GM18526 (cell line): ENCODE results near the gene STIM1.

ENCODE experiments used
- POLR2A ChIP-seq: IDR thresholded peaks from 3 replicates; pipeline ENCODE4 v1.6.1; 2011; ENCODE audit not compliant: insufficient read length; ENCODE audit errors: extremely low read depth

The STIM1 gene

GRCh38 chr11:3936517-3936916 lies 81.1 kb downstream of the STIM1 start:
- no peak for TF ChIP-seq POLR2A

GRCh38 chr11:3939211-3939610 lies 83.7 kb downstream of the STIM1 start:
- TF ChIP-seq POLR2A, result no peak

- no peak for TF ChIP-seq POLR2A
These were observed 84.3 kb downstream of the STIM1 start for GRCh38 chr11:3939651-3940190.

GRCh38 chr11:3942160-3942955 lies 86.9 kb downstream of the STIM1 start:
- TF ChIP-seq POLR2A, result no peak

GRCh38 chr11:3942956-3943497 lies 87.6 kb downstream of the STIM1 start:
- TF ChIP-seq POLR2A, result no peak

- no peak for TF ChIP-seq POLR2A
These were observed 88.7 kb downstream of the STIM1 start for GRCh38 chr11:3944198-3944597.

- no peak for TF ChIP-seq POLR2A
These were observed 91.1 kb downstream of the STIM1 start for GRCh38 chr11:3946455-3947017.

- TF ChIP-seq POLR2A, result no peak
These were observed 91.6 kb downstream of the STIM1 start for GRCh38 chr11:3947061-3947460.

- no peak for TF ChIP-seq POLR2A
These were observed 93.7 kb downstream of the STIM1 start for GRCh38 chr11:3949125-3949524.

GRCh38 chr11:3950996-3951660 lies 95.7 kb downstream of the STIM1 start:
- no peak for TF ChIP-seq POLR2A

GRCh38 chr11:3952715-3953114 lies 97.3 kb downstream of the STIM1 start:
- no peak for TF ChIP-seq POLR2A

- TF ChIP-seq POLR2A, result no peak
These were observed 97.9 kb downstream of the STIM1 start for GRCh38 chr11:3953327-3953726.

- TF ChIP-seq POLR2A, result no peak
These were observed 99.2 kb downstream of the STIM1 start for GRCh38 chr11:3954448-3955298.

GRCh38 chr11:3955299-3955665 lies 99.8 kb downstream of the STIM1 start:
- no peak for TF ChIP-seq POLR2A

GRCh38 chr11:3956038-3956437 lies 100.6 kb downstream of the STIM1 start:
- TF ChIP-seq POLR2A, result no peak
